ENCODE results near the gene TECRL. TPM values are rescaled to one million over a fixed set of nuclear protein-coding genes. Genes with fewer than 3 reads are reported as not detected.
A peak's percentile ranks its signal among the peaks of the same experiment; 100 is the strongest.

TECRL gene
- total RNA-seq, result 100 to 1,000 TPM; 203 to 712 TPM

- no peaks in the 10 kb centered on the region for H3K36me3 ChIP-seq
- no peaks in the 10 kb centered on the region for H3K4me1 ChIP-seq
- no peaks in the 10 kb centered on the region for H3K9me3 ChIP-seq
- H3K4me3 ChIP-seq, result peak within 1 kb of the TSS; percentile 47 to 50
- TF ChIP-seq, protein P1, sequence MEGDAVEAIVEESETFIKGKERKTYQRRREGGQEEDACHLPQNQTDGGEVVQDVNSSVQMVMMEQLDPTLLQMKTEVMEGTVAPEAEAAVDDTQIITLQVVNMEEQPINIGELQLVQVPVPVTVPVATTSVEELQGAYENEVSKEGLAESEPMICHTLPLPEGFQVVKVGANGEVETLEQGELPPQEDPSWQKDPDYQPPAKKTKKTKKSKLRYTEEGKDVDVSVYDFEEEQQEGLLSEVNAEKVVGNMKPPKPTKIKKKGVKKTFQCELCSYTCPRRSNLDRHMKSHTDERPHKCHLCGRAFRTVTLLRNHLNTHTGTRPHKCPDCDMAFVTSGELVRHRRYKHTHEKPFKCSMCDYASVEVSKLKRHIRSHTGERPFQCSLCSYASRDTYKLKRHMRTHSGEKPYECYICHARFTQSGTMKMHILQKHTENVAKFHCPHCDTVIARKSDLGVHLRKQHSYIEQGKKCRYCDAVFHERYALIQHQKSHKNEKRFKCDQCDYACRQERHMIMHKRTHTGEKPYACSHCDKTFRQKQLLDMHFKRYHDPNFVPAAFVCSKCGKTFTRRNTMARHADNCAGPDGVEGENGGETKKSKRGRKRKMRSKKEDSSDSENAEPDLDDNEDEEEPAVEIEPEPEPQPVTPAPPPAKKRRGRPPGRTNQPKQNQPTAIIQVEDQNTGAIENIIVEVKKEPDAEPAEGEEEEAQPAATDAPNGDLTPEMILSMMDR (IDR thresholded peaks at IDR 0.05), result no peak
- H3K27me3 ChIP-seq, result no peaks in the 10 kb centered on the region
- peak within 1 kb of the TSS; percentile 37 to 70 for H3K27ac ChIP-seq
- DNase-seq (ENCODE audit: low spot score), result no peak
Measured at GRCh38 chr4:64409300-64409699, at the start of gene TECRL. Gene TECRL (minus strand): TSS chr4:64409450. CDS start chr4:64409351, 99 bp downstream.

GRCh38 chr4:64432674-64433073 is 23.4 kb upstream of the TECRL start:
- H3K27me3 ChIP-seq, result no peaks in the 10 kb centered on the region
- H3K36me3 ChIP-seq, result no peaks in the 10 kb centered on the region
- no peak overlapping the region for H3K4me3 ChIP-seq
- peaks cover 0 to 16% of the 10 kb centered on the region in 2 donors for H3K9me3 ChIP-seq
- no peak for DNase-seq (ENCODE audit: low spot score)
- H3K4me1 ChIP-seq, result no peaks in the 10 kb centered on the region
- TF ChIP-seq, protein P1 (IDR thresholded peaks at IDR 0.05), result no peak
- H3K27ac ChIP-seq, result no peak overlapping the region

- no peak for DNase-seq (ENCODE audit: low spot score)
- Histone ChIP-seq H3K9me3 (peaks cover 0 to 16% of the 10 kb centered on the region in 2 donors), H3K27ac (no peak overlapping the region), H3K4me3 (no peak overlapping the region), H3K4me1 (no peaks in the 10 kb centered on the region), H3K27me3 (no peaks in the 10 kb centered on the region), H3K36me3 (no peaks in the 10 kb centered on the region)
- TF ChIP-seq, protein P1 (IDR thresholded peaks at IDR 0.05), result no peak
Measured at GRCh38 chr4:64430933-64431332, 21.7 kb upstream of the TECRL start.

- H3K4me3 ChIP-seq, result no peak overlapping the region
- TF ChIP-seq, protein P1 (IDR thresholded peaks at IDR 0.05), result no peak
- DNase-seq (ENCODE audit: low spot score), result no peak
- H3K9me3 ChIP-seq, result no peaks in the 10 kb centered on the region
- peaks cover 0 to 6% of the 10 kb centered on the region in 2 donors for H3K4me1 ChIP-seq
- no peaks in the 10 kb centered on the region for H3K36me3 ChIP-seq
- no peaks in the 10 kb centered on the region for H3K27me3 ChIP-seq
- peak overlapping the region in 1 of 2 donors; percentile 83 for H3K27ac ChIP-seq
Measured at GRCh38 chr4:64417974-64418373, 8.7 kb upstream of the TECRL start.

- H3K4me1 ChIP-seq, result no peaks in the 10 kb centered on the region
- peak overlapping the region; percentile 37 to 70 for H3K27ac ChIP-seq
- no peaks in the 10 kb centered on the region for H3K36me3 ChIP-seq
- no peak for DNase-seq (ENCODE audit: low spot score)
- H3K9me3 ChIP-seq, result no peaks in the 10 kb centered on the region
- H3K4me3 ChIP-seq, result peak overlapping the region; percentile 47 to 50
- no peaks in the 10 kb centered on the region for H3K27me3 ChIP-seq
- TF ChIP-seq, protein P1 (IDR thresholded peaks at IDR 0.05), result no peak
Measured at GRCh38 chr4:64407000-64407399, 2.2 kb downstream of the TECRL start.

GRCh38 chr4:64405761-64406160 is 3.5 kb downstream of the TECRL start:
- no peaks in the 10 kb centered on the region for H3K27me3 ChIP-seq
- H3K4me3 ChIP-seq, result peak overlapping the region; percentile 47 to 50
- H3K27ac ChIP-seq, result peak overlapping the region; percentile 37 to 70
- H3K9me3 ChIP-seq, result no peaks in the 10 kb centered on the region
- H3K36me3 ChIP-seq, result no peaks in the 10 kb centered on the region
- no peak for DNase-seq (ENCODE audit: low spot score)
- TF ChIP-seq, protein P1 (IDR thresholded peaks at IDR 0.05), result no peak
- no peaks in the 10 kb centered on the region for H3K4me1 ChIP-seq

Data from right atrium auricular region (tissue), 2 donors.